Measurements from ENCODE around the gene EIF5B.
A peak's percentile ranks its signal among the peaks of the same experiment; 100 is the strongest.

DNA sequence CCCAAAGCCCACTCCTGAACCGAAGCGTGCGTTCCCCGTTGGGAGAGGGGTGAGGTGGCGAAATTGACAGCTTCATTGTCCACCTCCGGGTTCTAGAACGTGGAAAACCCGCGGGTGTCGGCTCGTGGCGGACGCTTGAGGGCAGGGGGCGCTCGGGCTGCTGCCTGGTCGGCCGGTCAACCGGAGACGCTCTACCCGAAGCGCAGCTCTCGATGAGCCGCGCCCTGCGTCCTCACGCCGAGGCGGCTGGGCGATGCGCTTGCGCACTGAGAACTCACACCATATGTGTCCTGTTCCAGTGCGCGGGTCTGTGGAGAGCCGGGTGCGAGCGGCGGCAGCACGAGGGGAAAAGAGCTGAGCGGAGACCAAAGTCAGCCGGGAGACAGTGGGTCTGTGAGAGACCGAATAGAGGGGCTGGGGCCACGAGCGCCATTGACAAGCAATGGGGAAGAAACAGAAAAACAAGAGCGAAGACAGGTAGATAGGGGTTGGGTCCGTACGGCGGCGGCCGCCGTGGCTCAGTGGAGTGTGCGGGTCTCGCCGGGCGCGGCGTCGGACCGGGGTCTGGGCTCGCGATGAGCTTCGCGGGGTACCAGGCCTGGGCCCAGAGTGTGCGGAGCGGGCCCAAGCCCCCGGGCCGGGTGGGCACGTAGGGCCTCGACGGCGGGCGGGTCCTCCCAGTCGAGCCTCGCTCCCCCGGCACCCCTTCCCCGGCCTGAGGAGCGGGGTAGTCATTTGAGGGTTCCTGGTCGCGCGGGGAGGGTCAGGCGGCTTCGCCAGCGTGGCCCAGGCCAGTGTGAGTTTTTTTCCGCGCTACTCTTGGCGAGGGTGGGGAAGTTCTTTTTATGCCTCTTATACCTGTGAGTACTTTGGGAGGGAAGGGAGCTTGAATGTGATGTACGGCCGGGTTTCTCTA, at the start of gene EIF5B:
- TF ChIP-seq TARDBP (IDR thresholded peaks at IDR 0.05) (peak; percentile 83), ARNT (IDR thresholded peaks at IDR 0.05) (no peak), FOXM1 (IDR thresholded peaks at IDR 0.05; ENCODE audit: borderline replicate concordance) (no peak), L3MBTL2 (conservative IDR thresholded peaks at IDR 0.05) (peak; percentile 90), SP1 (IDR thresholded peaks at IDR 0.05) (no peak), NFRKB (IDR thresholded peaks at IDR 0.05) (no peak), CTBP1 (IDR thresholded peaks at IDR 0.05; ENCODE audit: borderline replicate concordance) (no peak), FOXK2 (IDR thresholded peaks at IDR 0.05) (no peak), BHLHE40 (IDR thresholded peaks at IDR 0.05; ENCODE audit: borderline replicate concordance) (no peak), LEF1 (IDR thresholded peaks at IDR 0.05; ENCODE audit: borderline replicate concordance) (no peak)
- TF ChIP-seq, protein P1, sequence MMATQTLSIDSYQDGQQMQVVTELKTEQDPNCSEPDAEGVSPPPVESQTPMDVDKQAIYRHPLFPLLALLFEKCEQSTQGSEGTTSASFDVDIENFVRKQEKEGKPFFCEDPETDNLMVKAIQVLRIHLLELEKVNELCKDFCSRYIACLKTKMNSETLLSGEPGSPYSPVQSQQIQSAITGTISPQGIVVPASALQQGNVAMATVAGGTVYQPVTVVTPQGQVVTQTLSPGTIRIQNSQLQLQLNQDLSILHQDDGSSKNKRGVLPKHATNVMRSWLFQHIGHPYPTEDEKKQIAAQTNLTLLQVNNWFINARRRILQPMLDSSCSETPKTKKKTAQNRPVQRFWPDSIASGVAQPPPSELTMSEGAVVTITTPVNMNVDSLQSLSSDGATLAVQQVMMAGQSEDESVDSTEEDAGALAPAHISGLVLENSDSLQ (IDR thresholded peaks at IDR 0.05), result 0 out of 2 replicates have a peak, but pooled peaks have one; percentile 19
